A673 (cell line): Measurements from ENCODE around the gene EIF3I.

Experiments used
- CTCF ChIP-seq: fragments of 300-800, 200-600 bp; sonication (generic); conservative IDR thresholded peaks from 2 replicates; pipeline ENCODE4 v1.5.1; 2017; ENCODE audit warnings: low read depth, mild to moderate bottlenecking, antibody characterized with exemption, low read length, moderate library complexity, mixed read lengths
- EZH2 ChIP-seq: fragments of 200-600 bp; sonication (generic); IDR thresholded peaks from 2 replicates; pipeline ENCODE4 v1.6.1; 2017; ENCODE audit warnings: borderline replicate concordance, low read depth, mild to moderate bottlenecking, mixed read lengths, antibody characterized with exemption, low read length; ENCODE audit not compliant: poor library complexity, severe bottlenecking

- TF ChIP-seq CTCF: no peak
- TF ChIP-seq EZH2: no peak
These were observed 35.7 kb upstream of the EIF3I start for GRCh38 chr1:32186491-32186890.
